ENCODE measurements around the gene KLHL20. TPM values are rescaled to one million over a fixed set of nuclear protein-coding genes. Genes with fewer than 3 reads are reported as not detected.
"Not testable (repeated sequence)": the region's sequence is repeated elsewhere in the genome, so short reads cannot be mapped to it uniquely, and the experiment has no call there.

The KLHL20 gene
- total RNA-seq, 1 donor from 2014 or later: 25.4 TPM

DNA sequence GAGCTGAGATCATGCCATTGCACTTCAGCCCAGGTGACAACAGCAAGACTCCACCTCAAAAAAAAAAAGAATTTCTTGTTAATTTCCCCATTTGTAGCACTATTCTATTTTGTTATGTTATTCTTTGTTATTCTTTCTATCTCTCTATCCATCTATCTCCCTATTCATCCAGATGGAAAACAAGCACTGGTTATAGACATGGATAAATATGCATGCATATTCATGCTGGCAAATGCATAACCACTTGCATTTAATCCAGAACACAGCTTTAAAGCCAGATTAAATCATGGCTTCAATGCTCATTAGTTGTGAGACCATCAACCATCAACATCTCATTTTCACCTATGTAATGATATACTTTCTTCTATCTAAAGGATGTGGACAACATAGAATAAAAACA lies 21.5 kb upstream of the KLHL20 start:
- TF ChIP-seq, protein P1, sequence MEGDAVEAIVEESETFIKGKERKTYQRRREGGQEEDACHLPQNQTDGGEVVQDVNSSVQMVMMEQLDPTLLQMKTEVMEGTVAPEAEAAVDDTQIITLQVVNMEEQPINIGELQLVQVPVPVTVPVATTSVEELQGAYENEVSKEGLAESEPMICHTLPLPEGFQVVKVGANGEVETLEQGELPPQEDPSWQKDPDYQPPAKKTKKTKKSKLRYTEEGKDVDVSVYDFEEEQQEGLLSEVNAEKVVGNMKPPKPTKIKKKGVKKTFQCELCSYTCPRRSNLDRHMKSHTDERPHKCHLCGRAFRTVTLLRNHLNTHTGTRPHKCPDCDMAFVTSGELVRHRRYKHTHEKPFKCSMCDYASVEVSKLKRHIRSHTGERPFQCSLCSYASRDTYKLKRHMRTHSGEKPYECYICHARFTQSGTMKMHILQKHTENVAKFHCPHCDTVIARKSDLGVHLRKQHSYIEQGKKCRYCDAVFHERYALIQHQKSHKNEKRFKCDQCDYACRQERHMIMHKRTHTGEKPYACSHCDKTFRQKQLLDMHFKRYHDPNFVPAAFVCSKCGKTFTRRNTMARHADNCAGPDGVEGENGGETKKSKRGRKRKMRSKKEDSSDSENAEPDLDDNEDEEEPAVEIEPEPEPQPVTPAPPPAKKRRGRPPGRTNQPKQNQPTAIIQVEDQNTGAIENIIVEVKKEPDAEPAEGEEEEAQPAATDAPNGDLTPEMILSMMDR (IDR thresholded peaks at IDR 0.05; ENCODE audit: insufficient read depth, low read depth, low read length): no peak
- no peak for TF ChIP-seq EZH2 (IDR thresholded peaks at IDR 0.05; ENCODE audit: insufficient read depth, low read length)
- Mint-ChIP-seq H3K4me1 (ENCODE audit: low read depth, unreplicated experiment) (peaks cover 5% of the 10 kb centered on the region), H3K27me3 (ENCODE audit: low read depth, unreplicated experiment) (peaks cover under 1% of the 10 kb centered on the region), H3K27ac (ENCODE audit: unreplicated experiment) (no peak overlapping the region), H3K36me3 (ENCODE audit: low read depth, unreplicated experiment) (peaks cover 7% of the 10 kb centered on the region), H3K4me3 (ENCODE audit: unreplicated experiment) (no peak overlapping the region), H3K9me3 (ENCODE audit: unreplicated experiment) (peaks cover 9% of the 10 kb centered on the region)
- Histone ChIP-seq H2AFZ (ENCODE audit: low read depth, low read length) (no peak overlapping the region), H3K27me3 (ENCODE audit: insufficient read depth, low read length) (no peaks in the 10 kb centered on the region), H3K4me1 (ENCODE audit: insufficient read depth, low read length) (no peaks in the 10 kb centered on the region), H4K20me1 (ENCODE audit: insufficient read depth, low read length) (no peaks in the 10 kb centered on the region), H3K4me3 (ENCODE audit: insufficient read depth, low read depth, low read length) (no peak overlapping the region), H3K9ac (ENCODE audit: low read length) (no peak overlapping the region), H3K9me3 (ENCODE audit: insufficient read depth, low read depth, low read length) (no peaks in the 10 kb centered on the region), H3K27ac (ENCODE audit: low read depth, low read length) (no peak overlapping the region), H3K4me2 (ENCODE audit: low read length) (no peak overlapping the region), H3K36me3 (ENCODE audit: insufficient read depth, low read length) (no peaks in the 10 kb centered on the region), H3K79me2 (ENCODE audit: insufficient read depth, low read length) (no peaks in the 10 kb centered on the region)
- DNase-seq (ENCODE audit: low read depth) (no peak), FAIRE-seq (no peak)

DNA sequence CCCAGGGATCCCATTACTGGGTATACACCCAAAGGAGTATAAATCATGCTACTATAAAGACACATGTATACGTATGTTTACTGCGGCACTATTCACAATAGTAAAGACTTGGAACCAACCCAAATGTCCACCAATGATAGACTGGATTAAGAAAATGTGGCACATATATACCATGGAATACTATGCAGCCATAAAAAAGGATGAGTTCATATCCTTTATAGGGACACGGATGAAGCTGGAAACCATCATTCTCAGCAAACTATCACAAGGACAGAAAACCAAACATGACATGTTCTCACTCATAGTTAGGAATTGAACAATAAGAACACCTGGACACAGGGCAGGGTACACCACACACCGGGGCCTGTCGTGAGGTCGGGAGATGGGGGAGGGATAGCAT lies 13.5 kb upstream of the KLHL20 start:
- not testable (repeated sequence) for H3K4me1 ChIP-seq (ENCODE audit: insufficient read depth, low read length); H3K9me3 Mint-ChIP-seq (ENCODE audit: unreplicated experiment); H3K27me3 Mint-ChIP-seq (ENCODE audit: low read depth, unreplicated experiment); H3K4me3 Mint-ChIP-seq (ENCODE audit: unreplicated experiment); H3K27ac Mint-ChIP-seq (ENCODE audit: unreplicated experiment); H3K79me2 ChIP-seq (ENCODE audit: insufficient read depth, low read length); H3K27ac ChIP-seq (ENCODE audit: low read depth, low read length); FAIRE-seq; H4K20me1 ChIP-seq (ENCODE audit: insufficient read depth, low read length); H3K4me1 Mint-ChIP-seq (ENCODE audit: low read depth, unreplicated experiment); H3K36me3 ChIP-seq (ENCODE audit: insufficient read depth, low read length); H3K36me3 Mint-ChIP-seq (ENCODE audit: low read depth, unreplicated experiment); H3K27me3 ChIP-seq (ENCODE audit: insufficient read depth, low read length); H2AFZ ChIP-seq (ENCODE audit: low read depth, low read length); H3K9me3 ChIP-seq (ENCODE audit: insufficient read depth, low read depth, low read length); DNase-seq (ENCODE audit: low read depth); H3K4me2 ChIP-seq (ENCODE audit: low read length); H3K4me3 ChIP-seq (ENCODE audit: insufficient read depth, low read depth, low read length); H3K9ac ChIP-seq (ENCODE audit: low read length)

DNA sequence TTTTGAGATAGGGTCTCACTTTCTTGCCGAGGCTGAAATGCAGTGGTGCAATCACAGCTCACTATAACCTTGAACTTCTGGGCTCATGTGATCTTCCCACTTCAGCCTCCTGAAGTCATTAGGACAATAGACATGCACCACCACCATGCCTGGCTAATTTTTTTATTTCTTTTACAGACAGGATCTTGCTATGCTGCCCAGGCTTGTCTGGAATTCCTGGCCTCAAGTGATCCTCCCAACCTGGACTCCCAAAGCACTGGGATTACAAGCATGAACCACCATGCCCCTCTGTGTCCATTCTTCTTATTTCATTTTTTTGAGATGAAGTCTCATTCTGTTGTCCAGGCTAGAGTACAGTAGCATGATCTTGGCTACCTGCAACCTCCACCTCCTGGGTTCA lies 12.0 kb upstream of the KLHL20 start:
- H2AFZ ChIP-seq (ENCODE audit: low read depth, low read length): no peak overlapping the region
- no peaks in the 10 kb centered on the region for H3K9me3 Mint-ChIP-seq (ENCODE audit: unreplicated experiment)
- H3K27ac ChIP-seq (ENCODE audit: low read depth, low read length): no peak overlapping the region
- no peaks in the 10 kb centered on the region for H3K36me3 ChIP-seq (ENCODE audit: insufficient read depth, low read length)
- no peak overlapping the region for H3K27ac Mint-ChIP-seq (ENCODE audit: unreplicated experiment)
- no peaks in the 10 kb centered on the region for H3K79me2 ChIP-seq (ENCODE audit: insufficient read depth, low read length)
- H3K36me3 Mint-ChIP-seq (ENCODE audit: low read depth, unreplicated experiment): peaks cover 3% of the 10 kb centered on the region
- no peaks in the 10 kb centered on the region for H3K4me1 Mint-ChIP-seq (ENCODE audit: low read depth, unreplicated experiment)
- no peak for DNase-seq (ENCODE audit: low read depth)
- TF ChIP-seq, protein P1 (IDR thresholded peaks at IDR 0.05; ENCODE audit: insufficient read depth, low read depth, low read length): no peak
- TF ChIP-seq EZH2 (IDR thresholded peaks at IDR 0.05; ENCODE audit: insufficient read depth, low read length): no peak
- H3K4me1 ChIP-seq (ENCODE audit: insufficient read depth, low read length): no peaks in the 10 kb centered on the region
- H3K9ac ChIP-seq (ENCODE audit: low read length): no peak overlapping the region
- H3K4me3 ChIP-seq (ENCODE audit: insufficient read depth, low read depth, low read length): no peak overlapping the region
- no peak for FAIRE-seq
- peaks cover 4% of the 10 kb centered on the region for H3K27me3 Mint-ChIP-seq (ENCODE audit: low read depth, unreplicated experiment)
- no peak overlapping the region for H3K4me2 ChIP-seq (ENCODE audit: low read length)
- no peaks in the 10 kb centered on the region for H3K27me3 ChIP-seq (ENCODE audit: insufficient read depth, low read length)
- H3K4me3 Mint-ChIP-seq (ENCODE audit: unreplicated experiment): no peak overlapping the region
- no peaks in the 10 kb centered on the region for H3K9me3 ChIP-seq (ENCODE audit: insufficient read depth, low read depth, low read length)
- no peaks in the 10 kb centered on the region for H4K20me1 ChIP-seq (ENCODE audit: insufficient read depth, low read length)

All from astrocyte (in vitro differentiated cells and primary cell).